Gastroesophageal sphincter (tissue), 4 donors: ENCODE measurements around the gene EEF1AKMT4. TPM values are rescaled to one million over a fixed set of nuclear protein-coding genes. Genes with fewer than 3 reads are reported as not detected.

ENCODE experiments used
- ATAC-seq: fragments of 150-250 bp; one replicate; pipeline ENCODE4 v1.9.1; 2016; ENCODE audit warnings: mild to moderate bottlenecking, moderate library complexity
- H3K27ac ChIP-seq, 4 donors: fragments of 200-600 bp; sonication (generic) in 3 of 4; 1 replicate in 3 of 4; 2 replicates in 1 of 4; pipeline ENCODE4 v1.5.1; 2016 to 2019
- H3K27me3 ChIP-seq: fragments of 200-600 bp; sonication (generic); one replicate; pipeline ENCODE4 v1.5.1; 2019
- H3K36me3 ChIP-seq, 2 donors: fragments of 200-600 bp; sonication (generic); one replicate each; pipeline ENCODE4 v1.5.1; 2019; ENCODE audit warnings: control low read depth in 1 of 2
- H3K4me1 ChIP-seq, 3 donors: fragments of 200-600 bp; sonication (generic); 1 replicate in 2 of 3; 2 replicates in 1 of 3; pipeline ENCODE4 v1.5.1; 2016 to 2019; ENCODE audit warnings: control low read depth in 2 of 3
- H3K4me3 ChIP-seq, 2 donors: fragments of 200-600 bp; sonication (generic); one replicate each; pipeline ENCODE4 v1.5.1; 2019; ENCODE audit warnings: mild to moderate bottlenecking in 1 of 2, moderate library complexity in 1 of 2
- H3K9me3 ChIP-seq, 3 donors: fragments of 200-600 bp; sonication (generic); one replicate each; pipeline ENCODE4 v1.5.1; 2017 to 2019; ENCODE audit warnings: control low read depth in 2 of 3
- EP300 ChIP-seq: sonication (generic); formaldehyde crosslinking; IDR thresholded peaks from one replicate; pipeline ENCODE4 v1.6.1; 2017; ENCODE audit warnings: antibody characterized with exemption, mild to moderate bottlenecking
- POLR2A ChIP-seq, 2 donors: fragments of 450-650 bp; IDR thresholded peaks; one replicate each; pipeline ENCODE4 v1.6.1; 2017; ENCODE audit warnings: antibody characterized with exemption in 2 of 2, mild to moderate bottlenecking in 2 of 2, moderate library complexity in 1 of 2
- POLR2AphosphoS5 ChIP-seq: sonication (generic); formaldehyde crosslinking; IDR thresholded peaks from one replicate; pipeline ENCODE4 v1.6.1; 2017; ENCODE audit warnings: antibody characterized with exemption
- WGBS, 2 donors: methylation state at CpG; one replicate each; pipeline ENCODE4 v1.1.5; 2018; ENCODE audit warnings: low coverage in 1 of 2; 5-methylcytosine and 5-hydroxymethylcytosine counted together
- small RNA-seq, 4 donors: library from RNA; depleted of rRNA; stranded (forward); fragments of <200 nt; gene quantifications; one replicate each; pipeline ENCODE3, GENCODE V24; 2016
- total RNA-seq, 4 donors: library from RNA; depleted of rRNA; stranded (reverse); fragments of >200 nt; gene quantifications; one replicate each; pipeline ENCODE4 v1.1.0, GENCODE V29; 2016
- TF ChIP-seq, protein P1 (sequence below), 4 experiments: fragments of 200-600 bp in 2 of 4; fragments of 450-650 bp in 2 of 4; sonication (generic) in 1 of 4; IDR thresholded peaks; one replicate each; pipeline ENCODE4 v1.5.1; 2017 to 2019; ENCODE audit warnings: antibody characterized with exemption in 4 of 4, mild to moderate bottlenecking in 2 of 4, moderate library complexity in 2 of 4

The EEF1AKMT4 gene
- total RNA-seq, 4 donors from 2014 or later: 1.4 to 3.8 (median 2.2) TPM

DNA sequence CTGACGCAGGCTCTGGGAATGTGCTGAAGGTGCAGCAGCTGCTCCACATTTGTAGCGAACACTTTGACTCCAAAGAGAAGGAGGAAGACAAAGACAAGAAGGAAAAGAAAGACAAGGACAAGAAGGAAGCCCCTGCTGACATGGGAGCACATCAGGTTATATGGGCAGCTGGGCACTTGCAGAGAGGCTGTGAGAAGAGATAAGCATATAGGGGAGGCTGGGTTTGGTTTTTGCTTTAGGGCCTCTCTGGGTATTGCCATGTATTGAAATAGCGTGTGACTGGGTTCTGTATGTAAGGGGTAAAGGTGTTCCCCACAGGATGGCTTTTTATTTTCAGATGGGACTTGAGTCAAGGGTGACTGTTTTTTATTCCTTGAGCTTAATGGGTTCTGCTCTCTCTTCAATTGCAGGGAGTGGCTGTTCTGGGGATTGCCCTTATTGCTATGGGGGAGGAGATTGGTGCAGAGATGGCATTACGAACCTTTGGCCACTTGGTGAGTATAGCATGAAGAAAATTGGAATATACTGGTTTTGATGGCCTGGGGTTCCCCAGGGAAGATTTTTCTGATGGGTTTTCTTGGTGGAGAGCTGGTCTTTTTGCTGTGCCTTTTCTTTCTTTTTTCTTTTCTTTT is 57.0 kb downstream of the EEF1AKMT4 start:
- Histone ChIP-seq H3K9me3 (no peaks in the 10 kb centered on the region), H3K4me3 (no peak overlapping the region), H3K36me3 (peaks cover 0 to 81% of the 10 kb centered on the region in 2 donors), H3K27me3 (no peaks in the 10 kb centered on the region), H3K27ac (no peak overlapping the region), H3K4me1 (peaks cover 0 to 8% (median 0%) of the 10 kb centered on the region in 3 donors)
- TF ChIP-seq EP300: no peak
- TF ChIP-seq, protein P1, sequence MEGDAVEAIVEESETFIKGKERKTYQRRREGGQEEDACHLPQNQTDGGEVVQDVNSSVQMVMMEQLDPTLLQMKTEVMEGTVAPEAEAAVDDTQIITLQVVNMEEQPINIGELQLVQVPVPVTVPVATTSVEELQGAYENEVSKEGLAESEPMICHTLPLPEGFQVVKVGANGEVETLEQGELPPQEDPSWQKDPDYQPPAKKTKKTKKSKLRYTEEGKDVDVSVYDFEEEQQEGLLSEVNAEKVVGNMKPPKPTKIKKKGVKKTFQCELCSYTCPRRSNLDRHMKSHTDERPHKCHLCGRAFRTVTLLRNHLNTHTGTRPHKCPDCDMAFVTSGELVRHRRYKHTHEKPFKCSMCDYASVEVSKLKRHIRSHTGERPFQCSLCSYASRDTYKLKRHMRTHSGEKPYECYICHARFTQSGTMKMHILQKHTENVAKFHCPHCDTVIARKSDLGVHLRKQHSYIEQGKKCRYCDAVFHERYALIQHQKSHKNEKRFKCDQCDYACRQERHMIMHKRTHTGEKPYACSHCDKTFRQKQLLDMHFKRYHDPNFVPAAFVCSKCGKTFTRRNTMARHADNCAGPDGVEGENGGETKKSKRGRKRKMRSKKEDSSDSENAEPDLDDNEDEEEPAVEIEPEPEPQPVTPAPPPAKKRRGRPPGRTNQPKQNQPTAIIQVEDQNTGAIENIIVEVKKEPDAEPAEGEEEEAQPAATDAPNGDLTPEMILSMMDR (IDR thresholded peaks at IDR 0.05): no peak
- TF ChIP-seq POLR2AphosphoS5: no peak
- TF ChIP-seq POLR2A (IDR thresholded peaks at IDR 0.05): no peak
- WGBS, 2 donors: 68% methylated on average over 3 of the region's 4 CpGs; no CpG with 5 or more reads in 1 of the 2 donors
- no peak for ATAC-seq

DNA sequence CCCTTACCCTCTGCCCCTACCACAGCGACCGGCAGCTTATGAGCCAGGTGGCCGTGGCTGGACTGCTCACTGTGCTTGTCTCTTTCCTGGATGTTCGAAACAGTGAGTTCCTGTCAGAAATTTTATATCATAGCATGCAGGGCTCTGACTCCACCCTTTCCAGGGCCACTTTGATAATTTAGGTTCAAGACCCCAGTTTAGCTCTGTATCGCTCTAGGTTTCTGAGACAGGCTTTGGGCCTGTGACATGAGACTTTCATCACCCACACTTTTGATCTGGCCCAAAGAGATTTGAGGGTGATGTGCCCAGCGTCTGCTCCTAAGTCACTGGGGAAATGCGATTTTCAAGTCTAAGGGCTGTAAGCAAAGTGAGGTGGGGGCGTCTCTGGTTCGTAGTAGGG is 58.4 kb downstream of the EEF1AKMT4 start:
- no peaks in the 10 kb centered on the region for H3K9me3 ChIP-seq
- H3K36me3 ChIP-seq: peaks cover 0 to 66% of the 10 kb centered on the region in 2 donors
- no peak overlapping the region for H3K4me3 ChIP-seq
- TF ChIP-seq POLR2A (IDR thresholded peaks at IDR 0.05) (no peak), EP300 (no peak)
- TF ChIP-seq, protein P1 (IDR thresholded peaks at IDR 0.05): no peak
- H3K4me1 ChIP-seq: no peaks in the 10 kb centered on the region
- H3K27ac ChIP-seq: no peak overlapping the region
- 89 to 100% methylated on average over 5 to 7 of the region's 9 CpGs for WGBS, 2 donors
- ATAC-seq: no peak
- H3K27me3 ChIP-seq: no peaks in the 10 kb centered on the region

Small RNA genes within 50 kb of the gene (small RNA-seq; reads per million reads assigned to genes)
- gene MIR1224: 0 to 0.26 (median 0.12) reads per million in 4 donors

Other genes starting within 250 kb of the EEF1AKMT4 start
- 10 to 100 TPM; 16.2 to 25.1 (median 17.5) TPM for gene ABCC5, start 231.8 kb upstream of the EEF1AKMT4 start, total RNA-seq
- not detected for gene HTR3D, start 217.9 kb upstream of the EEF1AKMT4 start, total RNA-seq
- not detected for gene HTR3C, start 196.6 kb upstream of the EEF1AKMT4 start, total RNA-seq
- gene HTR3E, start 152.6 kb upstream of the EEF1AKMT4 start, total RNA-seq: not detected
- 10 to 100 TPM; 36.2 to 49.2 (median 44.3) TPM for gene EIF2B5, start 114.3 kb upstream of the EEF1AKMT4 start, total RNA-seq
- 100 to 1,000 TPM in 1 of 4 donors, 10 to 100 TPM in 3; 56.8 to 117 (median 66.4) TPM for gene DVL3, start 94.3 kb upstream of the EEF1AKMT4 start, total RNA-seq
- gene AP2M1, start 74.8 kb upstream of the EEF1AKMT4 start, total RNA-seq: 100 to 1,000 TPM; 234 to 322 (median 288) TPM
- gene ABCF3, start 63.5 kb upstream of the EEF1AKMT4 start, total RNA-seq: 10 to 100 TPM; 31.8 to 54.9 (median 39.5) TPM
- under 1 TPM in 2 of 4 donors, not detected in 2; 0.10 to 0.54 TPM for gene VWA5B2, start 20.1 kb upstream of the EEF1AKMT4 start, total RNA-seq
- 10 to 100 TPM; 30.0 to 62.6 (median 38.6) TPM for gene ALG3, start 710 bp upstream of the EEF1AKMT4 start, total RNA-seq
- gene CAMK2N2, start 11.9 kb downstream of the EEF1AKMT4 start, total RNA-seq: not detected
- under 1 TPM; 0.12 to 0.67 (median 0.52) TPM for gene ECE2, start 26.4 kb downstream of the EEF1AKMT4 start, total RNA-seq
- 100 to 1,000 TPM; 225 to 365 (median 273) TPM for gene PSMD2, start 49.6 kb downstream of the EEF1AKMT4 start, total RNA-seq
- gene EIF4G1, start 64.9 kb downstream of the EEF1AKMT4 start, total RNA-seq: 100 to 1,000 TPM; 233 to 431 (median 300) TPM
- gene FAM131A, start 87.9 kb downstream of the EEF1AKMT4 start, total RNA-seq: 10 to 100 TPM; 53.9 to 71.4 (median 65.3) TPM
- 1 to 10 TPM; 2.0 to 6.8 (median 2.3) TPM for gene CLCN2, start 111.9 kb downstream of the EEF1AKMT4 start, total RNA-seq
- gene POLR2H, start 112.0 kb downstream of the EEF1AKMT4 start, total RNA-seq: 10 to 100 TPM; 32.8 to 54.1 (median 40.9) TPM
- under 1 TPM in 2 of 4 donors, not detected in 2; 0.31 to 0.94 TPM for gene THPO, start 128.5 kb downstream of the EEF1AKMT4 start, total RNA-seq
- 10 to 100 TPM in 3 of 4 donors, 1 to 10 TPM in 1; 8.2 to 27.4 (median 16.5) TPM for gene CHRD, start 130.4 kb downstream of the EEF1AKMT4 start, total RNA-seq